SIG-M5 treated with dmso at 0.1 percent for 504 hours (cell line): ENCODE results near the gene NWD2.
"Not testable (repeated sequence)": the region's sequence is repeated elsewhere in the genome, so short reads cannot be mapped to it uniquely, and the experiment has no call there.

Source experiments
- DNase-seq: peaks from one replicate; lab custom pipeline; 2025; ENCODE audit not compliant: unreplicated experiment; lab: John Stamatoyannopoulos, UW

Gene NWD2

GRCh38 chr4:37495353-37495752 lies 250.8 kb downstream of the NWD2 start:
- DNase-seq: not testable (repeated sequence)
